ENCODE data around the gene TMEM272. TPM values are rescaled to one million over a fixed set of nuclear protein-coding genes. Genes with fewer than 3 reads are reported as not detected.

The TMEM272 gene
- total RNA-seq, 2 donors from 2014 or later: not detected

DNA sequence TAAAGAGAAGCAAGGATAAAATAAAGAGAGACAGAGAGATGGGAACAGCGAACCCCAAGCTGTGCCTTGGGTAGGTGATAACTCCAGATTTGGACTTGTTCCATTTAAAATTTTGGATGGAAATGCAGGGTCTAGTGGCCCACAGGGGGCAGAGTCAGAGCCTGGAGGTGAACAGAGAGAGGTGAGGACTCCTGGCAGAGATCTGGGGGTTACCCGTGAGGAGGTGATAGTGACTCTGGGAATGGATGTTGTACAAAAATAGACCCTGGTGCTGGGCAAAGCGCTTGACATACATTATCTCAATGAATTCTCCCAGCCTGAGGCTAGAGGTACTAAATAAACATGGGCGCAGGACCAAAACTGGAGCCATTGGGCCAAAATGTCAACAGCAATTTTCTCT, 26.7 kb downstream of the TMEM272 start:
- Histone ChIP-seq H3K4me1 (peaks cover 15% of the 10 kb centered on the region), H3K9me3 (no peaks in the 10 kb centered on the region), H3K27ac (no peak overlapping the region), H3K4me3 (no peak overlapping the region), H3K36me3 (replicated peaks in 1 of 2; ENCODE audit: insufficient read depth in 1 of 2, low read depth in 2 of 2) (no peaks in the 10 kb centered on the region), H3K27me3 (no peaks in the 10 kb centered on the region)
- no peak for TF ChIP-seq POLR2A (IDR thresholded peaks at IDR 0.05)
- TF ChIP-seq, protein P1, sequence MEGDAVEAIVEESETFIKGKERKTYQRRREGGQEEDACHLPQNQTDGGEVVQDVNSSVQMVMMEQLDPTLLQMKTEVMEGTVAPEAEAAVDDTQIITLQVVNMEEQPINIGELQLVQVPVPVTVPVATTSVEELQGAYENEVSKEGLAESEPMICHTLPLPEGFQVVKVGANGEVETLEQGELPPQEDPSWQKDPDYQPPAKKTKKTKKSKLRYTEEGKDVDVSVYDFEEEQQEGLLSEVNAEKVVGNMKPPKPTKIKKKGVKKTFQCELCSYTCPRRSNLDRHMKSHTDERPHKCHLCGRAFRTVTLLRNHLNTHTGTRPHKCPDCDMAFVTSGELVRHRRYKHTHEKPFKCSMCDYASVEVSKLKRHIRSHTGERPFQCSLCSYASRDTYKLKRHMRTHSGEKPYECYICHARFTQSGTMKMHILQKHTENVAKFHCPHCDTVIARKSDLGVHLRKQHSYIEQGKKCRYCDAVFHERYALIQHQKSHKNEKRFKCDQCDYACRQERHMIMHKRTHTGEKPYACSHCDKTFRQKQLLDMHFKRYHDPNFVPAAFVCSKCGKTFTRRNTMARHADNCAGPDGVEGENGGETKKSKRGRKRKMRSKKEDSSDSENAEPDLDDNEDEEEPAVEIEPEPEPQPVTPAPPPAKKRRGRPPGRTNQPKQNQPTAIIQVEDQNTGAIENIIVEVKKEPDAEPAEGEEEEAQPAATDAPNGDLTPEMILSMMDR (IDR thresholded peaks at IDR 0.05): no peak
- ATAC-seq (no peak), DNase-seq (no peak)
- intact Hi-C loops (cut with DNase I): loop anchor here (10.0 kb wide), 2 partner anchors 187 to 317 kb away; no protein-coding TSS in a partner anchor
- 81 to 90% methylated on average over 4 of the region's 4 CpGs for WGBS, 2 donors

GRCh38 chr13:51817717-51818116, 27.3 kb downstream of the TMEM272 start:
- H3K4me1 ChIP-seq: peaks cover 15% of the 10 kb centered on the region
- intact Hi-C loops (cut with DNase I): loop anchor here (10.0 kb wide), 2 partner anchors 187 to 317 kb away; no protein-coding TSS in a partner anchor
- WGBS, 2 donors: 69 to 73% methylated on average over 8 of the region's 8 CpGs
- DNase-seq (no peak), ATAC-seq (no peak)
- no peak overlapping the region for H3K4me3 ChIP-seq
- no peak overlapping the region for H3K27ac ChIP-seq
- H3K36me3 ChIP-seq (replicated peaks in 1 of 2; ENCODE audit: insufficient read depth in 1 of 2, low read depth in 2 of 2): no peaks in the 10 kb centered on the region
- no peaks in the 10 kb centered on the region for H3K27me3 ChIP-seq
- H3K9me3 ChIP-seq: no peaks in the 10 kb centered on the region
- TF ChIP-seq, protein P1 (IDR thresholded peaks at IDR 0.05): no peak
- no peak for TF ChIP-seq POLR2A (IDR thresholded peaks at IDR 0.05)

DNA sequence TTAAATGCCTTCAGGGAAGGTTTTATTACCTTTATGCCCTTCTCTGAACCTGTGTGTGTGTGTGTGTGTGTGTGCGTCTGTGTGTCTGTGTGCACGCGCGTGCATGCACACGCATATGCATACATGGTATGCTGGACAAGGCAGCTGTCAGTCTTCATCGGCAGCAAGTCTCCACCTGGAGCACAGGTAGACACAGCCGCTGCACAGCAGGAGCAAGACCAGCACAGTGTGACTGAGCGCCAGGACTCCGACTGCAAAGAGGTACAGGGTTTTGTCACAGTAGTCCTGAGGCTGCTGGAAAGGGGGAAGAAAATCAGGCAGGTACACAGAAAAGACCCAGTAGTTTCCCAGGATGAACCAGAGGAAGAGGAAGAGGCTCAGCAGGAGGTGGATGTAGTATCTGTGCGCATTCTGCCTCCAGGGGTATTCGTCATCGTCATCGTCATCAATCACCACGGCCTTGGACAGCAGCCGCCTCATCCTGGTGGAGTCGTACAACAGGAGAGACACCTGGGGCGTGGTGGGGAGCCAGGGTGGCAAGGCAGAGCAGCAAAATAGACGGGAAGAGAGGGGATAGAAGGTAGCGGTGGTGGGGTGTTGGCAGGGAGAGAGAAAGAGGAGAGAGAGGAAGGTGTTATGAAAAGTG, 28.2 kb downstream of the TMEM272 start:
- WGBS, 2 donors: 80 to 84% methylated on average over 19 of the region's 19 CpGs
- DNase-seq (no peak), ATAC-seq (no peak)
- Histone ChIP-seq H3K36me3 (replicated peaks in 1 of 2; ENCODE audit: insufficient read depth in 1 of 2, low read depth in 2 of 2) (no peaks in the 10 kb centered on the region), H3K4me1 (peaks cover 15% of the 10 kb centered on the region), H3K27ac (no peak overlapping the region), H3K27me3 (no peaks in the 10 kb centered on the region), H3K4me3 (no peak overlapping the region), H3K9me3 (no peaks in the 10 kb centered on the region)
- intact Hi-C loops (cut with DNase I): loop anchor here (10.0 kb wide), 2 partner anchors 188 to 318 kb away; no protein-coding TSS in a partner anchor
- TF ChIP-seq POLR2A (IDR thresholded peaks at IDR 0.05): no peak
- TF ChIP-seq, protein P1 (IDR thresholded peaks at IDR 0.05): no peak

DNA sequence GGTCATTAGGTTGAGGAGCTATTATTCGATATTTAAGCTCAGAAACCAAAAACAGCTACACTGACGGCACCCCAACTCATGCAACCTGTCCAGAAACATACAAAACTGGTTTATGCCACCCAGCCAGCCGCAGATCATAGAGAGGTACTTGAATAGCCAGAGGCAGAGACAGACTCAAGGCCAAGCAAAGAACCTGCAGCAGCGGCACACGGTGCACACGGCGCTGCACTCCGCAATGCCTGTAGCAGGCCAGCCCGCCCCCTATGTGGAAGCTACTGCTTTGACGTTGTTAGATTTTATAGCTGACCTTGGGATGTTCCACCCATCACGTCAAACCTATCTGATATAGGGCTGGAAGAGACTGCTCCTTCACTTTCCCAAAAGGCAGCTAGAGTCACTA, 29.1 kb downstream of the TMEM272 start:
- intact Hi-C loops (cut with DNase I): loop anchor here (10.0 kb wide), 2 partner anchors 189 to 319 kb away; no protein-coding TSS in a partner anchor
- 15 to 51% methylated on average over 11 of the region's 11 CpGs for WGBS, 2 donors
- TF ChIP-seq, protein P1 (IDR thresholded peaks at IDR 0.05): peak in 1 of 7 experiments; percentile 2
- TF ChIP-seq POLR2A (IDR thresholded peaks at IDR 0.05): no peak
- H3K27me3 ChIP-seq: no peaks in the 10 kb centered on the region
- no peaks in the 10 kb centered on the region for H3K36me3 ChIP-seq (replicated peaks in 1 of 2; ENCODE audit: insufficient read depth in 1 of 2, low read depth in 2 of 2)
- peaks cover 15% of the 10 kb centered on the region for H3K4me1 ChIP-seq
- H3K9me3 ChIP-seq: no peaks in the 10 kb centered on the region
- H3K27ac ChIP-seq: no peak overlapping the region
- peak in 2 of 4 donors; percentile 37 to 62 for DNase-seq
- no peak overlapping the region for H3K4me3 ChIP-seq
- peak; percentile 45 for ATAC-seq
